GM18505 (cell line): ENCODE measurements around the gene SPRY1.

Experiments
- ATAC-seq: cut with Tn5 transposase; IDR thresholded peaks from one replicate; pipeline ENCODE4 v1.9.1; 2021; ENCODE audit not compliant: unreplicated experiment
- POLR2A ChIP-seq: IDR thresholded peaks from 4 replicates; pipeline ENCODE4 v1.6.1; 2011; ENCODE audit warnings: borderline replicate concordance; ENCODE audit not compliant: insufficient read depth, insufficient read length; ENCODE audit errors: extremely low read depth

SPRY1 gene

DNA sequence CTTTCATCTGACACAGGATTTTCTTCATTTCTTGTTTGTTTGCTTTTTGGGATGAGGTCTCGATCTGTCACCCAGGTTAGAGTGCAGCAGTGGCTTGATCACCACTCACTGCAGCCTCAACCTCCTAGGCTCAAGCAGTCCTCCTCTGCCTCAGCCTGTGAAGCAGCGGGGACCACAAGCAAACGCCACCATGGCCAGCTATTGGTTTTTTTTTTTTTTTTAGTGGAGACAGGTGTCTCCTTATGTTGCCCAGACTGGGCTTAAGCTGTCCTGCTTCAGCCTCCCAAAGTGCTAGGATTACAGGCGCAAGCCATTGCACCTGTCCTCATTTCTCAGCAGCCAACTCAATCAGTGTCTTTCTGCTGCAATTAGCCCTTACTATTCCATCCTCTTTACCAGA, 10.3 kb downstream of the SPRY1 start:
- no peak for ATAC-seq
- TF ChIP-seq POLR2A: no peak

DNA sequence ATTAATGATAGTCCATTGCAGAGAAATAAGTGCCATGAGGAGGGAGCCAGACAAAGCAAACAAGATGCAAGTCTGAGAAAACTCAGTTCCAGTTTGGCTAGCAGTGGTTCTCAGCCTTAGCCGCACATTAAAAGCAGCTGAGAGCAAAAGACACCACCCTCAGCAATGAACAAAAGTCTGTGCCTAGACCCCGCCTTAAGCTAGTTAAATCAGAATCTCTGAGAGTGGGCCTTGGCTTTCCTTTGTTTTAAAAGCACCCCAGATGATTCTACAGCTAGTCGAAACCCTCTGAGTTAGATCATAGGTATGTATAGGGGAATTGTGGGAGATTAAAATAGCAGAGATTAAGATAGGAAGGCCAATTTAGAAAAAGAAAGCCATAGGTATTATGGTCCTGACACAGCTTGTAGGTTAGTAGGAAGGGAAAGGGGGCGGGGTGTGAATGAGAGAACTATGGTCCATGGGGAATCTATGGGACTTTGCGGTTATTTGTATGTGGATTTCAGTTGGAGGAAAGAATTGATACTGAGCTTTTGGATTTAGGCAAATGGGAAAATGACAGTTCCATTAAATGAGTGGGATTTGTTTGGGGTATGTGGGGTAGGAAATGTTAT, 12.0 kb downstream of the SPRY1 start:
- TF ChIP-seq POLR2A: no peak
- ATAC-seq: no peak

DNA sequence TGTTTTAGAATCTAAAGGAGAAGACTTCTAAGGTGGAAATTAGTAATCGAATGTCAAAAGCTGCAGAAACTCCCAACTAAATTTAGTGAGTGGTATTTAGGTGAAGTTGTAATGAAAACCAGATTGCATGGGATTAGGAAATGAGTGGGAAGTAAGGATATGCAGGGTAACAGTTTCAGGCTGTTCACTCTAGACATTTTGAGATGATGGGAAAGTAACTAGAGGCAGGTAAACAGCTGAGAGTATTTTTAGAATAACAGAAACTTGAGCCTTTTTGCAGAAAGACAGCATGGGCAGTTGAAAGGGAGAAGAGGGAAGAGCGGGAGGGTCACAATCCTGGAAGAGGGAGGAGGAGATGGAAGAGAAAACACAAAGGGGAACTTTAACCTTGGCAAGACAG, 12.7 kb downstream of the SPRY1 start:
- ATAC-seq: no peak
- TF ChIP-seq POLR2A: no peak

DNA sequence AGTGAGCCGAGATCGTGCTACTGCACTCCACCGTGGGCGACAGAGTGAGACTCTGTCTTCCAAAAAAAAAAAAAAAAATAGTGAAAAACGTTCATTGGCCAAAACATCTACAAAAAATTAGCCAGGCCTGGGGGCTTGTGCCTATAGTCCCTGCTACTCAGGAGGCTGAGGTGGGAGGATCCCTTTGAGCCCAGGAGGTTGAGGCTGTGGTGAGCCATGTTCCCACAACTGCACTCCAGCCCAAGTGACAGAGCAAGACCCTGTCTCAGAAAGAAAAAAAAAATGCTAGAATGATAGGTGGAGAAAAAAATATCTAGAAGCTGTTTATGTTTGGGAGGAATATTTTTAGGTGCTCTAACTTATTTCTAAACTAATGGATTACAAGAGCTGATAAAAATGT, 14.9 kb downstream of the SPRY1 start:
- no peak for TF ChIP-seq POLR2A
- ATAC-seq: no peak

DNA sequence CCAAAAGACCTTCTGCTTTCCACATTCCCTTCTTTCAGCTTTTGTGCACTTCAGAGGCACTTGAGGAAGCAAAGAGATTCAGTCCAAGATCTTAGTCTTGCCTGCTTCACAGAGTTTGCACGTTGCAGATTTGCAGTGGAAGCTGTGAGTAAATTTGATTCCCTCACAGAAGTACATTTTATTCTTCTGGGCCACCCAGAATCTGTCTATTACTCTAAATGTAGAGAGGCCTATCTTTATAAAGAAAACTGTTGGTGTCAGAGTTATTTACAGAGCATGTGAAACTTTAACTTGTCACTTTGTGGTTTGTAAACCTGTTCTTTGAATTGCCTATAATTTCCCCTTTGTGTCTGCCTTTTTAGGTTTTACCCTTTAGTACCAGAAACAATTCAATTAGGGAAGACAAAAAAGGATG, 15.5 kb downstream of the SPRY1 start:
- ATAC-seq: peak; percentile 75
- no peak for TF ChIP-seq POLR2A

DNA sequence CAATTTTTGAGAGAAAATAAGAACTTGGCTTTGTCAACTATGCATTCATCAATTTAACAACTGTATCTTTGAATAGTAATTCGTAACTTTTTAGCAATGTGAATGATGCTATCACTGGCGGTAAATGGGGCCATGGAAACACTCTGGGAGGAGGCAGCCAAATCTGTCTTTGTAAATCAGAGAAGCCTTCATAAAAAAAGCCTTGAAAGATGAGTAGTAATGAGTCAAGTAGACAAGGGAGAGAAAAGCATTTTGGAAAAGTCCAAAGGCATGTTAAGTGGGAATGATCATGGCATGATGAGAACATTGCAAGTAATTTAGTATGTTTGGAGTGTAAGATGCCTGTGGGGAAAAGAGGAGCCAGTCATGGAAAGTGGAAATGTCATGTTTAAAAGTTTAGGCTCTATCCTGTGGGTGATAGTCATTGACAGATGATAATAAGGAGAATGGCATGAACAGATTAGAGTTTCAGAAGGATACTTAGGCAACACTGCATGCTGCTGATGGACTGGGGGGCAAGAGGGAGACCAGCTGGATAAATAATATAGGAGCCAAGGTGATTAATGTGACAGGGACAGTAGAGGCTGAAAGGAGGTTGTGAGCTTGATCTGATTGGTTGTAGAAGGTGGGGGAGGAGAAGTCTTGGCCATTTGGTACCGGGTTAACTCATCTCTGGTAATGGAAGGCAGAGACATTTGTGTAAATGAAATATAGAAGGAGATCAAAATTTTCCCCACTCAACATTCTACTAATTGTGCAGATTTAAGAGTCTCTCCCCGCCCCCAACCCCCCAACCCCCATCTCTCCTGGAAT, 16.3 kb downstream of the SPRY1 start:
- no peak for ATAC-seq
- no peak for TF ChIP-seq POLR2A

DNA sequence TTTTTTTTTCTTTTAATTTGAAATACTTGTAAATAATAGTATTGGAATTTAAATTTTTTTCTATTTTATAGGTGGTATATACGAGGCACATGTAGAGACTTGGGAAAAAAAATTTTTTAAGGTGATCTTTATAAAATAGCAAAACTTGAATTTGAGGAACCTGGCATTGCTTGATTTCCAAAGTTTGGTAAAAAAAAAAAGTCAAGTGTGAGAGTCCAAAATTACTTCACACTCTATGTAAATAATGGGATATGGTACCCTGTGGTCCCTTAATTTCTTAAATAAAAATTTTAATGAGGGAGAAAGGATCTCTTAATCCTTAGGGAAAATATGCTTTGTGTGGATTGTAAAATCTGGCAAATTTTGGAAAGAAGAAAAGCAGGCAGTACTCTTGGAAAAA, 19.0 kb downstream of the SPRY1 start:
- no peak for TF ChIP-seq POLR2A
- no peak for ATAC-seq

DNA sequence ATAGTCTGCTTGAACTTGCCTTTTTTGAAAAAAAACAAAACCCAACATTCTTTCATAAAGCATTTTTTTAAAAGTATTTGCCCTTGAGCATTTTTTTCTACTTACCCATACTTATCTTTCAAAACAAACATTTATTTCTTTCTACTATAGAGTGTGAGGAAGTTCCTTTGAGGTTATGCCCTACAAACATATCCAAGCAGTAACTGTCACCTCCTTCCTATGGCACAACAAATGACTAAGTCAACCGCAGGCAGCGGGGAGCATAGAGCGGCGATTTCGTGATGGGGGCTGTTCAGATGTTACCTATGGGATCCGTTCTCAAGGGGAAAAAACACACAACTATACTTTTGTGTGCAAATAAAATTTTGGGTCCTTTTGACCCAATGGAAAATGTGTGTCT, 19.4 kb downstream of the SPRY1 start:
- no peak for TF ChIP-seq POLR2A
- peak; percentile 32 for ATAC-seq

DNA sequence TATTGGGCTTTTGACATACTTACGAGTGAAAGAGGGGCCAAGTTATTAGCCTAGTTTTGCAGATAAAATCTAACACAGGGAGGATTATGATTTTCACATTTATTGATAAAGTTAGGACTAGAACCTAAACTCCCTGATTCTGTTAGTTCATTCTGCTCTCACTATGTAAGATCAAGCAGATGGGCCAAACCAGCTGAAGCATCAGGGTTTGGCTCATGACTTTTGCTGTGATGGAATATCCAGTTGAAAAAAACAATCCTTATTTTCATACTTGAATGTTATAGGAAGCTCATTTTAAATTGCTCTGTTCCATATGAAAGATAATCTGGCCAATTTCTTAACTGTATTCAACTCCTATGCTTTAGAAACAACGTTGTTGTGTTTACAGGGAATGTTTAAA, 21.2 kb downstream of the SPRY1 start:
- TF ChIP-seq POLR2A: no peak
- no peak for ATAC-seq

DNA sequence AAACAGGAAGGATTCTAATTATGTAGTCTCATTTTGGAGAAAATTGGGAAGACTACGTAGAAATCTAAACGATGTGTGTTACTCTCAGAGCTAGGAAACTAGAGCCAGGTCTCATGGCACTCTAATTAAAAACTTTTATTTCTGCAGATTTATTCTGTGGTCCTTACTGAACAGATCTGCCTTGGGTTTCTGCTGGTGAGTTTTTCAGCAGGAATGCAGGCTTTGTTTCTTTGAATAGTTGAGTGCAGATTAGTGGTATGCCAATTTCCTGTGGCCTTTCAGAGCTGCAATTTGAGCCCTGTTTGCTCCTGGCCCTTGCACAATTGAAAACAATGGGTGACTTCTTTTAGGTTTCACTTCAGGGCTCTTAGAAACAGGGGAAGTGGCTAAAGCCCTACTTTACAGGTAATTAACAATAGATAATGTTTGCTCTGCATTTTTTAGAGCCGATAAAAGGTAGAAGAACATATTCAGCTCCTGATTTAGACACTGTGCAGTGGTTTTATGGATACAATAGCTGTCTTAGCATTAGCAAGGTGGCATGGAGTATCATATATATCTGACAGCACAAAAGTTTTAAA, 21.8 kb downstream of the SPRY1 start:
- no peak for TF ChIP-seq POLR2A
- peak; percentile 86 for ATAC-seq

DNA sequence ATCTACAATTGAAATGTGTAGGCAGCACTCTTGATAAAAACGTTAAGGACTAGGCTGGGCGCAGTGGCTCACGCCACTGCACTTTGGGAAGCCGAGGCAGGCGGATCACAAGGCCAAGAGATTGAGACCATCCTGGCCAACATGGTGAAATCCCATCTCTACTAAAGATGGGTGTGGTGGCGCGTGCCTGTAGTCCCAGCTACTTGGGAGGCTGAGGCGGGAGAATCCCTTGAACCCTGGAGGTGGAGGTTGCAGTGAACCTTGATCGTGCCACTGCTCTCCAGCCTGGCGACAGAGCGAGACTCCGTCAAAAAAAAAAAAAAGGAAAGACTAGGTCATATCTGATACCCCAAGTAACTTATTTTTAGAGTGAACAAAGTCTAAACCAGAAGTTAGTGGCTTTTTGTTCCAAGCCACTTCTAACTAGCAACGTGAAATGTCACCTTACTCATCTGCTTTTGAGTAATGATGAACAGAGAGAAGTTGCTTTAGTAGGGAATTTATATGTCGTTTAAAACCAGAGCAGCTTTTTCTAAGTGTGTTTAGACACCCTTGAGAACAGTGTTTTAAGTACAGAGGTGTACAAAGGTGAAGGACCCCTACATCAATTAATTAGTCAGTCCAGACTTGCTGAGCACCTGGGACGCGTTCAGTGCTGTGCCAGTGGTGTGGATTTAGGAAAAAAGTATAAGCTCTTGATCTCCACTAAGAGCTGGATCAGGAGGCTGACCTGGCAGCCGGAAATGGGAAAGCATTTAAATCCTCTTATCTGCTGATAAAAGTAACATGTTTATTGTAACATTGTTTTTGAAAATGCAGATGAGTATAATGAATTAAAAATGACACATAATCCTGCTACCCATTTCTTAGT, 23.5 kb downstream of the SPRY1 start:
- no peak for ATAC-seq
- TF ChIP-seq POLR2A: no peak

DNA sequence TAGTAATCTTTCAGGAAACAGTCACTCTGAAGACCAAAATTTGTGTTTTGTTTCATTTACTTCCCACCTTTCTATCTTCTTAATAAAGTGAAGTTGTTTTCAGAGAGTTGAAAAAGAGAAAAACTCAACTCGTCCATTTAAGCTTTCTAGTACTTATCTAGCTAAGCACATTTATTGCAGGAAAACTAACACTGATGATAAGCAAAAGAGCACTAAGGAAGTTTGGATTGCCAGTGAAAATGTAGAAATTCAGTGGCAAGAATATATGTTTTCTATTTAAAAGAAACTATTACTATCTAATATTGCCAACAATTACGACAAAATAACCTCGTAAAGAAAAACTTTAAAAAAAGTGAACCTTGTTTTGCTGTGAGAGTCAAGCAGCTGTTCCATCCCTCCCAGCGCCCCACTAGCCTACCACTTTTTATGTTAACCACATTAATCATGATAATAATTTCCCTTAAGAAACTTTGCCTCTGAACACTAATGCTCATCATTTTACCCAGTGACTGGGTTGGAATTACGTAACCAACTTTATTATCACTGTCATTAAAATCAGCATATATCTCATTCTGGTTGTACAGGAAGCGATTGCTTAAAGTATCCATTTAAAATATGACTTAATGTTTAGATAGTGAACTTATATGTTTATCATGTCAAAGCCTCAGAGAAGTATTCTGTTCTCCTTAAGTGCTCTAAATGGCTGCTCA, 24.8 kb downstream of the SPRY1 start:
- TF ChIP-seq POLR2A: no peak
- no peak for ATAC-seq
